ENCODE data around the gene CCDC3.
A peak's percentile ranks its signal among the peaks of the same experiment; 100 is the strongest.

DNA sequence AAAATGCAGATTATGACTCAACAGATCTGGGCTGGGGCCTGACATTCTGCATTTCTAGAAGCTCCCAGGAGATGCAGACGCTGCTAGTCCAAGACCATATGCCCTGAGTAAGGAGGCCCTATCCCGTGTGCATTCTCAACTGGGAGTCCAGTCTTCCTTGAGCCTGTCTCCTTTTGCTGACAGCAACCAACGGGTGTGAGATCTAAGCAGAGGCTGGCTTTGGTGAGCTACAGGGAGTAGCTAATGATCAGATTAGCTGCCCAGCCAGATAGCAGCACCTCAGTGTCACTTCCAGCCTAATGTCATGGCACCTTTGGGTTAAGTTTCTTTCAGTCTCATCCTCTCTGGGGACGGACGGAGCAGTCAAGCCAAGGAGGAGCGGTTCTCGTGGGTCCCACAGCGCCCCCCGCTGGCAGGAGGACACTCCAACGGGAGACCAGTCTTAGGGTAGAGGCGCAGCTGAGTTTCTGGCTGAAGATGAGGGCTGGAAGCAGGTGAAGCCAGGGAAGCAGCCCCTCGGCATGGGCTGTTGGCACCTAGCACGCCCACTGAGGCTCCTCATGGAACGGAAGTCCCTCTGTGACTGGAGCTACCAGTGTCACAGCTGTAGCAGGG is 154.0 kb downstream of the CCDC3 start:
- TF ChIP-seq, protein P1, sequence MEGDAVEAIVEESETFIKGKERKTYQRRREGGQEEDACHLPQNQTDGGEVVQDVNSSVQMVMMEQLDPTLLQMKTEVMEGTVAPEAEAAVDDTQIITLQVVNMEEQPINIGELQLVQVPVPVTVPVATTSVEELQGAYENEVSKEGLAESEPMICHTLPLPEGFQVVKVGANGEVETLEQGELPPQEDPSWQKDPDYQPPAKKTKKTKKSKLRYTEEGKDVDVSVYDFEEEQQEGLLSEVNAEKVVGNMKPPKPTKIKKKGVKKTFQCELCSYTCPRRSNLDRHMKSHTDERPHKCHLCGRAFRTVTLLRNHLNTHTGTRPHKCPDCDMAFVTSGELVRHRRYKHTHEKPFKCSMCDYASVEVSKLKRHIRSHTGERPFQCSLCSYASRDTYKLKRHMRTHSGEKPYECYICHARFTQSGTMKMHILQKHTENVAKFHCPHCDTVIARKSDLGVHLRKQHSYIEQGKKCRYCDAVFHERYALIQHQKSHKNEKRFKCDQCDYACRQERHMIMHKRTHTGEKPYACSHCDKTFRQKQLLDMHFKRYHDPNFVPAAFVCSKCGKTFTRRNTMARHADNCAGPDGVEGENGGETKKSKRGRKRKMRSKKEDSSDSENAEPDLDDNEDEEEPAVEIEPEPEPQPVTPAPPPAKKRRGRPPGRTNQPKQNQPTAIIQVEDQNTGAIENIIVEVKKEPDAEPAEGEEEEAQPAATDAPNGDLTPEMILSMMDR (conservative IDR thresholded peaks at IDR 0.05; ENCODE audit: low read depth, low read length) = peak; percentile 74
- no peak for TF ChIP-seq EZH2 (IDR thresholded peaks at IDR 0.05; ENCODE audit: borderline replicate concordance, low read depth, low read length, poor library complexity, severe bottlenecking)
